IPS DF 4.7 (cell line): ENCODE data around the gene PEAR1.

Experiments
- DNase-seq: peaks from one replicate; pipeline ENCODE4 v3.0.0-alpha.2; 2013; ENCODE audit warnings: low spot score; ENCODE audit errors: extremely low read depth

The PEAR1 gene

GRCh38 chr1:156899956-156900718, 6.6 kb downstream of the PEAR1 start:
- DNase-seq, result no peak

GRCh38 chr1:156900896-156901589, 7.5 kb downstream of the PEAR1 start:
- DNase-seq, result no peak

- DNase-seq, result no peak
Measured at GRCh38 chr1:156901590-156901900, 8.0 kb downstream of the PEAR1 start.

- no peak for DNase-seq
Measured at GRCh38 chr1:156901966-156902915, 8.7 kb downstream of the PEAR1 start.

GRCh38 chr1:156903328-156904091, 10.0 kb downstream of the PEAR1 start:
- DNase-seq, result no peak

GRCh38 chr1:156904187-156904959, 10.9 kb downstream of the PEAR1 start:
- no peak for DNase-seq

- no peak for DNase-seq
Measured at GRCh38 chr1:156905176-156905575, 11.7 kb downstream of the PEAR1 start.

GRCh38 chr1:156905651-156906050, 12.1 kb downstream of the PEAR1 start:
- DNase-seq, result no peak

GRCh38 chr1:156906206-156906906, 12.8 kb downstream of the PEAR1 start:
- DNase-seq, result no peak

- DNase-seq, result no peak
Measured at GRCh38 chr1:156908541-156908940, 15.0 kb downstream of the PEAR1 start.

- no peak for DNase-seq
Measured at GRCh38 chr1:156908955-156909354, 15.4 kb downstream of the PEAR1 start.

- DNase-seq, result no peak
Measured at GRCh38 chr1:156909671-156910070, 16.2 kb downstream of the PEAR1 start.

GRCh38 chr1:156910309-156910782, 16.8 kb downstream of the PEAR1 start:
- no peak for DNase-seq

GRCh38 chr1:156911577-156912298, 18.2 kb downstream of the PEAR1 start:
- no peak for DNase-seq

GRCh38 chr1:156912310-156912709, 18.8 kb downstream of the PEAR1 start:
- no peak for DNase-seq

- no peak for DNase-seq
Measured at GRCh38 chr1:156912861-156913808, 19.6 kb downstream of the PEAR1 start.

- DNase-seq, result no peak
Measured at GRCh38 chr1:156913809-156914387, 20.4 kb downstream of the PEAR1 start.
